K562 (cell line): ENCODE results near the gene MRFAP1. TPM values are rescaled to one million over a fixed set of nuclear protein-coding genes. Genes with fewer than 3 reads are reported as not detected.

Source experiments
- ATAC-seq: fragments of 200-7000 bp; cut with Tn5 transposase; 3 replicates; pipeline ENCODE4 v1.9.1; 2020; ENCODE audit warnings: moderate library complexity
- BruUV-seq: library from RNA; stranded (reverse); fragments of 400-500 nt; replicated peaks from 2 replicates; lab custom pipeline; 2021; lab: Mats Ljungman, UMichigan
- CTCF ChIA-PET: fragments of 300-600 bp; formaldehyde crosslinking; extraction: SDS; loops from one replicate; lab custom pipeline; 2021; ENCODE audit warnings: low intra/inter-chr PET ratio; lab: Yijun Ruan, JAX
- POLR2A ChIA-PET: fragments of 300-600, 350-650 bp; sonication (Branson Sonifier 250); formaldehyde crosslinking; extraction: SDS; loops from one replicate; lab custom pipeline; 2021; ENCODE audit warnings: antibody characterized with exemption, inconsistent platforms; lab: Yijun Ruan, JAX
- DNase-seq, 4 experiments: peaks; one replicate each; pipeline versions ENCODE4 v3.0.0 to v3.0.0-alpha.2; 2011 to 2018; ENCODE audit warnings: low spot score in 3 of 4, mixed read lengths in 3 of 4; ENCODE audit errors: extremely low read depth in 1 of 4
- FAIRE-seq: peaks from 2 replicates; lab custom pipeline; 2011; peaks lifted over from hg19 to GRCh38; lab: Jason Lieb, UNC
- H2AFZ ChIP-seq: 2 replicates; pipeline ENCODE4 v1.6.0; 2011; ENCODE audit warnings: low read depth, low read length, control low read depth, inconsistent platforms
- H3K27ac ChIP-seq: fragments of 200-600 bp; 3 replicates; pipeline ENCODE4 v1.8.0; 2011; ENCODE audit warnings: low read depth, mild to moderate bottlenecking, control low read depth, inconsistent platforms, low read length, moderate library complexity, mixed read lengths; ENCODE audit errors: extremely low read depth
- H3K27me3 ChIP-seq, 2 experiments: fragments of 300-600 bp in 1 of 2; 2 replicates in 1 of 2; 3 replicates in 1 of 2; pipeline versions ENCODE4 v1.6.0 to v1.8.0; 2011; ENCODE audit warnings: inconsistent platforms in 2 of 2, low read length in 2 of 2, mild to moderate bottlenecking in 1 of 2, mixed read lengths in 1 of 2, moderate library complexity in 1 of 2; ENCODE audit not compliant: control insufficient read depth in 2 of 2, insufficient read depth in 2 of 2
- H3K36me3 ChIP-seq: fragments of 300-600 bp; 3 replicates; pipeline ENCODE4 v1.8.0; 2011; ENCODE audit warnings: mild to moderate bottlenecking, low read length, inconsistent platforms; ENCODE audit not compliant: control insufficient read depth, insufficient read depth
- H3K4me1 ChIP-seq, 2 experiments: fragments of 200-600 bp in 1 of 2; replicated peaks in 1 of 2; 2 replicates in 1 of 2; 3 replicates in 1 of 2; pipeline versions ENCODE4 v1.5.1 to v1.8.0; 2011; ENCODE audit warnings: inconsistent platforms in 2 of 2, low read length in 2 of 2, mild to moderate bottlenecking in 1 of 2, mixed read lengths in 1 of 2, moderate library complexity in 1 of 2; ENCODE audit not compliant: control insufficient read depth in 2 of 2, insufficient read depth in 2 of 2
- H3K4me2 ChIP-seq: 2 replicates; pipeline ENCODE4 v1.6.1; 2011; ENCODE audit warnings: low read length, control low read depth, inconsistent platforms, mixed read lengths; ENCODE audit not compliant: insufficient read depth
- H3K4me3 ChIP-seq: fragments of 200-600 bp; sonication (generic), shearing (Covaris generic); 2 replicates; pipeline ENCODE4 v1.5.1; 2016; ENCODE audit warnings: control low read depth, inconsistent platforms
- H3K79me2 ChIP-seq: fragments of 200-600 bp; 3 replicates; pipeline ENCODE4 v1.8.0; 2011; ENCODE audit warnings: low read length, inconsistent platforms; ENCODE audit not compliant: control insufficient read depth, insufficient read depth
- H3K9ac ChIP-seq, 2 experiments: 2 replicates each; pipeline versions ENCODE4 v1.6.0 to v1.6.1; 2011; ENCODE audit warnings: low read depth in 2 of 2, low read length in 2 of 2, control low read depth in 1 of 2, inconsistent platforms in 1 of 2, mild to moderate bottlenecking in 1 of 2, mixed read lengths in 1 of 2; ENCODE audit not compliant: insufficient read depth in 1 of 2
- H3K9me1 ChIP-seq: one replicate; pipeline ENCODE4 v1.6.0; 2011; ENCODE audit warnings: inconsistent platforms, mild to moderate bottlenecking, low read length, moderate library complexity; ENCODE audit not compliant: control insufficient read depth, insufficient read depth
- H3K9me3 ChIP-seq: replicated peaks from 2 replicates; pipeline ENCODE4 v1.5.1; 2011; ENCODE audit warnings: low read depth, low read length, inconsistent platforms; ENCODE audit not compliant: control insufficient read depth, insufficient read depth
- H4K20me1 ChIP-seq: replicated peaks from 2 replicates; pipeline ENCODE4 v1.6.1; 2011; ENCODE audit warnings: low read length, inconsistent platforms, mixed read lengths; ENCODE audit not compliant: control insufficient read depth, insufficient read depth
- BCOR ChIP-seq: fragments of 450-650 bp; IDR thresholded peaks from 2 replicates; pipeline ENCODE4 v1.6.1; 2016
- CBX1 ChIP-seq: sonication (generic); IDR thresholded peaks from 2 replicates; pipeline ENCODE4 v1.6.1; 2016; ENCODE audit warnings: antibody characterized with exemption, low read depth, mild to moderate bottlenecking
- KDM1A ChIP-seq, 2 experiments: fragments of 450-650 bp; IDR thresholded peaks; 2 replicates each; pipeline ENCODE4 v1.6.1; 2016; ENCODE audit warnings: mild to moderate bottlenecking in 2 of 2
- RAD21 ChIP-seq, 2 experiments: fragments of 250-450 bp in 1 of 2; fragments of 450-650 bp in 1 of 2; sonication (Bioruptor Pico) in 1 of 2; formaldehyde crosslinking in 1 of 2; IDR thresholded peaks in 1 of 2; conservative IDR thresholded peaks in 1 of 2; 2 replicates each; pipeline versions ENCODE4 v1.4.0 to v1.8.0; 2020 to 2022; ENCODE audit warnings: mild to moderate bottlenecking in 2 of 2, moderate library complexity in 1 of 2
- RCOR1 ChIP-seq, 2 experiments: IDR thresholded peaks; 2 replicates each; pipeline ENCODE4 v1.6.1; 2012; ENCODE audit warnings: low read depth in 2 of 2, low read length in 2 of 2, borderline replicate concordance in 1 of 2, improper control_type of control experiment in 1 of 2
- REST ChIP-seq, 2 experiments: fragments of 450-650 bp; formaldehyde crosslinking in 1 of 2; IDR thresholded peaks; 2 replicates each; pipeline versions ENCODE4 v1.4.0 to v1.6.1; 2014 to 2020; ENCODE audit warnings: mild to moderate bottlenecking in 2 of 2, borderline replicate concordance in 1 of 2, low read depth in 1 of 2
- SMARCA5 ChIP-seq: fragments of 450-650 bp; IDR thresholded peaks from 2 replicates; pipeline ENCODE4 v1.6.1; 2016
- SMC3 ChIP-seq: conservative IDR thresholded peaks from 2 replicates; pipeline ENCODE4 v1.6.1; 2011; ENCODE audit warnings: low read depth, low read length, improper control_type of control experiment; ENCODE audit not compliant: insufficient read depth
- U2AF1 ChIP-seq: fragments of 200-400 bp; formaldehyde crosslinking; optimal IDR thresholded peaks from 2 replicates; pipeline ENCODE3; 2017; ENCODE audit warnings: mild to moderate bottlenecking, low read depth, low read length, moderate library complexity
- ZNF134 ChIP-seq: fragments of 250-450 bp; sonication (Bioruptor Pico); conservative IDR thresholded peaks from 2 replicates; pipeline ENCODE4 v1.4.0; 2020
- WGBS: fragments of 100-300 bp; shearing (Covaris generic); methylation state at CpG from one replicate; pipeline ENCODE4 v1.1.6; 2016; ENCODE audit warnings: low coverage, mixed read lengths; ENCODE audit not compliant: insufficient coverage; ENCODE audit errors: missing lambda C conversion rate; 5-methylcytosine and 5-hydroxymethylcytosine counted together
- in situ Hi-C: fragments of 300-500 bp; cut with MboI; formaldehyde crosslinking; loops from 4 replicates; pipeline ENCODE4 v1.15.0; 2018; ENCODE audit warnings: inconsistent platforms, mixed read lengths
- intact Hi-C: fragments of 100-400 bp; cut with micrococcal nuclease; formaldehyde crosslinking; loops from 2 replicates; pipeline ENCODE4 v1.14.2; 2022
- polyA plus RNA-seq, 8 experiments: library from polyadenylated mRNA; depleted of rRNA in 4 of 8; stranded (reverse) in 5 of 8; unstranded in 3 of 8; fragments of >200 nt; fragmentation: Nextera tagmentation in 2 of 8; fragmentation: Illumina TruSeq in 1 of 8; extraction: Ambion mirVana in 2 of 8; extraction: Trizol in 1 of 8; gene quantifications; 2 replicates each; pipeline versions ENCODE4 v1.2.1 to v1.2.3, GENCODE V29; 2011 to 2014; ENCODE audit warnings: inconsistent platforms in 1 of 8, missing spikeins in 1 of 8
- total RNA-seq, 7 experiments: library from RNA; depleted of rRNA in 6 of 7; stranded (reverse); fragments of >200 nt in 6 of 7; fragmentation: Illumina TruSeq in 2 of 7; extraction: Trizol in 2 of 7; gene quantifications; 2 replicates each; pipeline versions ENCODE4 v1.2.1 to v1.2.3, GENCODE V29; 2011 to 2021; ENCODE audit warnings: low replicate concordance in 1 of 7
- TF ChIP-seq, protein P1 (sequence below), 3 experiments: IDR thresholded peaks in 2 of 3; conservative IDR thresholded peaks in 1 of 3; 2 replicates each; pipeline ENCODE4 v1.5.1; 2011 to 2012; ENCODE audit warnings: low read length in 3 of 3, mild to moderate bottlenecking in 3 of 3, control low read depth in 2 of 3, improper control_type of control experiment in 1 of 3, inconsistent platforms in 1 of 3, low read depth in 1 of 3, mixed read lengths in 1 of 3, moderate library complexity in 1 of 3; ENCODE audit not compliant: insufficient read depth in 2 of 3

MRFAP1 gene
- total and polyA plus RNA-seq, 9 of the 15 experiments (the other 6 are each of a cell fraction or from before 2014, with no cell fraction given), result 46.0 to 270 (median 151) TPM

GRCh38 chr4:6591781-6592180 lies 48.7 kb upstream of the MRFAP1 start:
- no peak overlapping the region for H3K4me3 ChIP-seq
- intact Hi-C loops, result loop anchor here (5.0 kb wide), 1 partner anchor 86 kb away; no protein-coding TSS in a partner anchor
- 55% methylated on average over 8 of the region's 9 CpGs for WGBS
- H3K27me3 ChIP-seq, result no peaks in the 10 kb centered on the region
- H3K79me2 ChIP-seq, result no peaks in the 10 kb centered on the region
- CTCF ChIA-PET, result no interaction called here
- H3K9me1 ChIP-seq, result no peaks in the 10 kb centered on the region
- H2AFZ ChIP-seq, result no peak overlapping the region
- ATAC-seq (peak; percentile 36), DNase-seq (peak in 2 of 4 experiments; percentile 43 to 45), FAIRE-seq (no peak)
- peaks cover 6% of the 10 kb centered on the region; the same call in 1 of the 2 replicates for H4K20me1 ChIP-seq
- POLR2A ChIA-PET, result interaction anchor here (0.6 to 1.7 kb wide), 8 partner anchors 14 to 429 kb away, joined by 3 to 8 read pairs (median 3); partner anchors contain the start of gene MRFAP1
- peak overlapping the region in 1 of 2 experiments; percentile 65; a peak in 1 of 4 replicates for H3K9ac ChIP-seq
- H3K36me3 ChIP-seq, result no peaks in the 10 kb centered on the region
- in situ Hi-C loops, result no loop called here
- no peak overlapping the region for H3K27ac ChIP-seq
- no peaks in the 10 kb centered on the region for H3K9me3 ChIP-seq
- H3K4me1 ChIP-seq, result peaks cover 10 to 38% of the 10 kb centered on the region in 2 experiments; a peak in 4 of 5 replicates
- H3K4me2 ChIP-seq, result no peak overlapping the region
- BruUV-seq, result no TSS peak
- TF ChIP-seq SMC3, result 0 out of 2 replicates have a peak, but pooled peaks have one; percentile 20
- TF ChIP-seq SMARCA5, result peak; percentile 69; the same call in 1 of the 2 replicates
- TF ChIP-seq REST (IDR thresholded peaks at IDR 0.05; ENCODE audit: borderline replicate concordance), result peak; percentile 52; the same call in 1 of the 2 replicates
- TF ChIP-seq REST (CRISPR knock-in tag; IDR thresholded peaks at IDR 0.05; ENCODE audit: low read depth), result no peak
- peak; percentile 75 for TF ChIP-seq BCOR
- TF ChIP-seq RAD21 (CRISPR knock-in tag; conservative IDR thresholded peaks at IDR 0.05 in 1 of 2, IDR thresholded peaks at IDR 0.05 in 1 of 2), result peak in 1 of 2 experiments; percentile 62; a peak in 2 of 4 replicates
- no peak for TF ChIP-seq ZNF134 (CRISPR knock-in tag)
- no peak for TF ChIP-seq U2AF1
- TF ChIP-seq RCOR1 (IDR thresholded peaks at IDR 0.05; ENCODE audit: borderline replicate concordance in 1 of 2, low read depth in 2 of 2, low read length in 2 of 2), result 0 out of 4 replicates have a peak, but pooled peaks of 1 of the 2 experiments have one; percentile 42
- TF ChIP-seq KDM1A (IDR thresholded peaks at IDR 0.05), result peak in 1 of 2 experiments; percentile 48; a peak in 1 of 4 replicates
- TF ChIP-seq CBX1, result 0 out of 2 replicates have a peak, but pooled peaks have one; percentile 70
- TF ChIP-seq, protein P1, sequence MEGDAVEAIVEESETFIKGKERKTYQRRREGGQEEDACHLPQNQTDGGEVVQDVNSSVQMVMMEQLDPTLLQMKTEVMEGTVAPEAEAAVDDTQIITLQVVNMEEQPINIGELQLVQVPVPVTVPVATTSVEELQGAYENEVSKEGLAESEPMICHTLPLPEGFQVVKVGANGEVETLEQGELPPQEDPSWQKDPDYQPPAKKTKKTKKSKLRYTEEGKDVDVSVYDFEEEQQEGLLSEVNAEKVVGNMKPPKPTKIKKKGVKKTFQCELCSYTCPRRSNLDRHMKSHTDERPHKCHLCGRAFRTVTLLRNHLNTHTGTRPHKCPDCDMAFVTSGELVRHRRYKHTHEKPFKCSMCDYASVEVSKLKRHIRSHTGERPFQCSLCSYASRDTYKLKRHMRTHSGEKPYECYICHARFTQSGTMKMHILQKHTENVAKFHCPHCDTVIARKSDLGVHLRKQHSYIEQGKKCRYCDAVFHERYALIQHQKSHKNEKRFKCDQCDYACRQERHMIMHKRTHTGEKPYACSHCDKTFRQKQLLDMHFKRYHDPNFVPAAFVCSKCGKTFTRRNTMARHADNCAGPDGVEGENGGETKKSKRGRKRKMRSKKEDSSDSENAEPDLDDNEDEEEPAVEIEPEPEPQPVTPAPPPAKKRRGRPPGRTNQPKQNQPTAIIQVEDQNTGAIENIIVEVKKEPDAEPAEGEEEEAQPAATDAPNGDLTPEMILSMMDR (IDR thresholded peaks at IDR 0.05 in 2 of 3, conservative IDR thresholded peaks at IDR 0.05 in 1 of 3; ENCODE audit: insufficient read depth in 2 of 3, low read depth in 1 of 3, low read length in 3 of 3), result peak; percentile 48 to 53 (median 50)
